Lung (tissue), 12 donors: ENCODE data around the gene ABCC5. TPM values are rescaled to one million over a fixed set of nuclear protein-coding genes. Genes with fewer than 3 reads are reported as not detected.

Source experiments
- ATAC-seq: fragments of 200-7000 bp; cut with Tn5 transposase; one replicate; pipeline ENCODE4 v1.9.1; 2020; ENCODE audit warnings: moderate number of reproducible peaks; ENCODE audit not compliant: insufficient read depth, low FRiP score
- DNase-seq, 3 donors: peaks; one replicate each; pipeline ENCODE4 v3.0.0-alpha.2; 2013 to 2017
- H3K27ac ChIP-seq, 2 donors: one replicate each; pipeline ENCODE4 v1.5.1; 2013; ENCODE audit warnings: mild to moderate bottlenecking in 2 of 2, moderate library complexity in 2 of 2, control low read depth in 1 of 2, inconsistent platforms in 1 of 2, low read depth in 1 of 2, low read length in 1 of 2
- H3K27me3 ChIP-seq, 3 donors: one replicate each; pipeline ENCODE4 v1.5.1; 2013; ENCODE audit warnings: low read length in 2 of 3; ENCODE audit not compliant: control insufficient read depth in 3 of 3, insufficient read depth in 3 of 3
- H3K36me3 ChIP-seq, 4 donors: one replicate each; pipeline ENCODE4 v1.5.1; 2013; ENCODE audit warnings: low read length in 4 of 4, mild to moderate bottlenecking in 1 of 4, moderate library complexity in 1 of 4; ENCODE audit not compliant: control insufficient read depth in 4 of 4, insufficient read depth in 4 of 4
- H3K4me1 ChIP-seq, 5 donors: one replicate each; pipeline ENCODE4 v1.5.1; 2013; ENCODE audit warnings: low read length in 5 of 5, mild to moderate bottlenecking in 2 of 5, moderate library complexity in 1 of 5; ENCODE audit not compliant: control insufficient read depth in 5 of 5, insufficient read depth in 5 of 5
- H3K4me3 ChIP-seq: one replicate; pipeline ENCODE4 v1.5.1; 2013; ENCODE audit warnings: mild to moderate bottlenecking, control low read depth, moderate library complexity
- H3K9ac ChIP-seq, 2 donors: one replicate each; pipeline ENCODE4 v1.5.1; 2013; ENCODE audit warnings: low read length in 2 of 2, control low read depth in 1 of 2; ENCODE audit not compliant: insufficient read depth in 1 of 2
- H3K9me3 ChIP-seq, 4 donors: one replicate each; pipeline ENCODE4 v1.5.1; 2013; ENCODE audit warnings: low read length in 3 of 4, mild to moderate bottlenecking in 1 of 4, moderate library complexity in 1 of 4; ENCODE audit not compliant: control insufficient read depth in 4 of 4, insufficient read depth in 3 of 4
- CTCF ChIP-seq: IDR thresholded peaks from 2 replicates; pipeline ENCODE4 v1.5.1; 2012; ENCODE audit warnings: mild to moderate bottlenecking; ENCODE audit errors: control extremely low read depth, extremely low read depth
- whole genome bisulfite sequencing, 2 donors: extraction: QIAGEN DNeasy Blood & Tissue Kit; methylation state at CpG; one replicate each; pipeline ENCODE4 v1.1.7; 2013; 5-methylcytosine and 5-hydroxymethylcytosine counted together
- polyA plus RNA-seq, 2 donors: library from polyadenylated mRNA; stranded (reverse); fragments of 200-250 nt; gene quantifications; one replicate each; pipeline ENCODE4 v1.2.1, GENCODE V29; 2013
- total RNA-seq, 2 donors: library from RNA; depleted of rRNA in 1 of 2; stranded (reverse); fragments of >200 nt in 1 of 2; gene quantifications; one replicate each; pipeline ENCODE4 v1.2.1, GENCODE V29; 2014 to 2021
- donor health status: control.
- donor health status: control.
- donor health status: Bipolar disorder and iron deficiency.
- donor health status: healthy.
- donor health status: DM: yes; HTN: yes; CAD: no.

ABCC5 gene
- total and polyA plus RNA-seq, 4 donors: 12.1 to 78.1 (median 21.0) TPM

GRCh38 chr3:183904833-183905780, 112.6 kb downstream of the ABCC5 start:
- no peak for ATAC-seq
- no peak for TF ChIP-seq CTCF
- no peak overlapping the region for H3K4me3 ChIP-seq
- no peak overlapping the region for H3K27ac ChIP-seq
- H3K4me1 ChIP-seq: no peaks in the 10 kb centered on the region
- 79 to 84% methylated on average over 14 of the region's 14 CpGs for WGBS, 2 donors
- DNase-seq: no peak
- no peaks in the 10 kb centered on the region for H3K27me3 ChIP-seq
- no peak overlapping the region for H3K9ac ChIP-seq
- no peaks in the 10 kb centered on the region for H3K36me3 ChIP-seq
- no peaks in the 10 kb centered on the region for H3K9me3 ChIP-seq

- no peak for TF ChIP-seq CTCF
- Histone ChIP-seq H3K4me3 (no peak overlapping the region), H3K9me3 (no peaks in the 10 kb centered on the region), H3K36me3 (no peaks in the 10 kb centered on the region), H3K4me1 (no peaks in the 10 kb centered on the region), H3K27ac (no peak overlapping the region), H3K9ac (no peak overlapping the region), H3K27me3 (no peaks in the 10 kb centered on the region)
- 72 to 75% methylated on average over 11 of the region's 11 CpGs for WGBS, 2 donors
- ATAC-seq (no peak), DNase-seq (no peak)
These were observed 119.7 kb downstream of the ABCC5 start for GRCh38 chr3:183898028-183898431.

- 87% methylated on average over 4 of the region's 4 CpGs for WGBS, 2 donors
- no peak for TF ChIP-seq CTCF
- Histone ChIP-seq H3K27me3 (no peaks in the 10 kb centered on the region), H3K4me1 (no peaks in the 10 kb centered on the region), H3K4me3 (no peak overlapping the region), H3K27ac (no peak overlapping the region), H3K9ac (no peak overlapping the region), H3K9me3 (no peaks in the 10 kb centered on the region), H3K36me3 (no peaks in the 10 kb centered on the region)
- ATAC-seq: no peak
- no peak for DNase-seq
These were observed 120.1 kb downstream of the ABCC5 start for GRCh38 chr3:183897606-183898005.
